ENCODE results near the gene PCDHGB3. TPM values are rescaled to one million over a fixed set of nuclear protein-coding genes. Genes with fewer than 3 reads are reported as not detected.
"Not testable (repeated sequence)": the region's sequence is repeated elsewhere in the genome, so short reads cannot be mapped to it uniquely, and the experiment has no call there.

The PCDHGB3 gene
- total RNA-seq, 1 experiment from 2014 or later: 1.2 TPM

DNA sequence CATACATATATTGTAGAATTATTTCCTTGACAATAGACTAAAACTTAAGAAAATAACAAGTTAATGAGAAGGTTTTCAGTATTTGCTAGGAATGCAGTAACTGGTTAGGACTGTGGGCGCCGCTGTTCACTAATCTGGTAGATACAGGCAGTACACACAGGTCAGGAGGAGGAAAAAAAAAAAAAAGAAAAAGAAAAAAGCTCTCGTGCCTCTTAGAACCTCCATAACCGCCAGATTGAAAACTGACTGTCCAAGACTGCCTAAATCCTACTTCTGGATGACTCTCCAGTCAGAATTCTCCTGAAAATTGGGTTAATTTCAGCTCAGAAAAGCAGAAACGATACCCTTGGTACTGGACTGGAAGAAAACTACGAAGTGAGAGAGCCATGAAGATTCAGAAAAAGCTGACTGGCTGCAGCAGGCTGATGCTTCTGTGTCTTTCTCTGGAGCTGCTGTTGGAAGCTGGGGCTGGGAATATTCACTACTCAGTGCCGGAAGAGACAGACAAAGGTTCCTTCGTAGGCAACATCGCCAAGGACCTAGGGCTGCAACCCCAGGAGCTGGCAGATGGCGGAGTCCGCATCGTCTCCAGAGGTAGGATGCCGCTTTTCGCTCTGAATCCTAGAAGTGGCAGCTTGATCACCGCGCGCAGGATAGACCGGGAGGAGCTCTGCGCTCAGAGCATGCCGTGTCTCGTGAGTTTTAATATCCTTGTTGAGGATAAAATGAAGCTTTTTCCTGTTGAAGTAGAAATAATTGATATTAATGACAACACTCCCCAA, 39.6 kb upstream of the PCDHGB3 start, which contains the start of gene PCDHGA1:
Gene PCDHGA1 (plus strand): TSS at position 216 of the 782 bp plus-strand sequence.
- CTCF ChIA-PET: interaction anchor here (0.9 to 1.8 kb wide), 2 partner anchors 10 to 234 kb away, joined by 3 to 5 read pairs; partner anchors contain the start of gene TAF7
- DNase-seq: no peak
- H3K27ac Mint-ChIP-seq (ENCODE audit: unreplicated experiment): no peak within 1 kb of the TSS
- peaks cover 8% of the 10 kb centered on the region for H3K9me3 Mint-ChIP-seq (ENCODE audit: low read depth, unreplicated experiment)
- H3K4me3 Mint-ChIP-seq (ENCODE audit: low read depth, unreplicated experiment): no peak within 1 kb of the TSS
- no peaks in the 10 kb centered on the region for H3K36me3 Mint-ChIP-seq (ENCODE audit: insufficient read depth, unreplicated experiment)
- H3K4me1 Mint-ChIP-seq (ENCODE audit: low read depth, unreplicated experiment): no peaks in the 10 kb centered on the region
- no peaks in the 10 kb centered on the region for H3K27me3 Mint-ChIP-seq (ENCODE audit: unreplicated experiment)
- intact Hi-C loops (cut with micrococcal nuclease; ENCODE audit: unreplicated experiment): no loop called here
- no TSS peak for BruUV-seq (replicated peaks)
- TF ChIP-seq, protein P1, sequence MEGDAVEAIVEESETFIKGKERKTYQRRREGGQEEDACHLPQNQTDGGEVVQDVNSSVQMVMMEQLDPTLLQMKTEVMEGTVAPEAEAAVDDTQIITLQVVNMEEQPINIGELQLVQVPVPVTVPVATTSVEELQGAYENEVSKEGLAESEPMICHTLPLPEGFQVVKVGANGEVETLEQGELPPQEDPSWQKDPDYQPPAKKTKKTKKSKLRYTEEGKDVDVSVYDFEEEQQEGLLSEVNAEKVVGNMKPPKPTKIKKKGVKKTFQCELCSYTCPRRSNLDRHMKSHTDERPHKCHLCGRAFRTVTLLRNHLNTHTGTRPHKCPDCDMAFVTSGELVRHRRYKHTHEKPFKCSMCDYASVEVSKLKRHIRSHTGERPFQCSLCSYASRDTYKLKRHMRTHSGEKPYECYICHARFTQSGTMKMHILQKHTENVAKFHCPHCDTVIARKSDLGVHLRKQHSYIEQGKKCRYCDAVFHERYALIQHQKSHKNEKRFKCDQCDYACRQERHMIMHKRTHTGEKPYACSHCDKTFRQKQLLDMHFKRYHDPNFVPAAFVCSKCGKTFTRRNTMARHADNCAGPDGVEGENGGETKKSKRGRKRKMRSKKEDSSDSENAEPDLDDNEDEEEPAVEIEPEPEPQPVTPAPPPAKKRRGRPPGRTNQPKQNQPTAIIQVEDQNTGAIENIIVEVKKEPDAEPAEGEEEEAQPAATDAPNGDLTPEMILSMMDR (IDR thresholded peaks at IDR 0.05; ENCODE audit: unreplicated experiment): no peak

DNA sequence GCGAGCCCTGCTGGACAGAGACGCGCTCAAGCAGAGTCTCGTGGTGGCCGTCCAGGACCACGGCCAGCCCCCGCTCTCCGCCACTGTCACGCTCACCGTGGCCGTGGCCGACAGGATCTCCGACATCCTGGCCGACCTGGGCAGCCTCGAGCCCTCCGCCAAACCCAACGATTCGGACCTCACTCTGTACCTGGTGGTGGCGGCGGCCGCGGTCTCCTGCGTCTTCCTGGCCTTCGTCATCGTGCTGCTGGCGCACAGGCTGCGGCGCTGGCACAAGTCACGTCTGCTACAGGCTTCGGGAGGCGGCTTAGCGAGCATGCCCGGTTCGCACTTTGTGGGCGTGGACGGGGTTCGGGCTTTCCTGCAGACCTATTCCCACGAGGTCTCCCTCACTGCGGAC, 37.5 kb upstream of the PCDHGB3 start:
- H3K36me3 Mint-ChIP-seq (ENCODE audit: insufficient read depth, unreplicated experiment); CTCF ChIA-PET; intact Hi-C loops (cut with micrococcal nuclease; ENCODE audit: unreplicated experiment); H3K27ac Mint-ChIP-seq (ENCODE audit: unreplicated experiment); DNase-seq; H3K4me1 Mint-ChIP-seq (ENCODE audit: low read depth, unreplicated experiment); H3K27me3 Mint-ChIP-seq (ENCODE audit: unreplicated experiment); H3K4me3 Mint-ChIP-seq (ENCODE audit: low read depth, unreplicated experiment); BruUV-seq (replicated peaks): not testable (repeated sequence)
- peaks cover 12% of the 10 kb centered on the region for H3K9me3 Mint-ChIP-seq (ENCODE audit: low read depth, unreplicated experiment)

- Mint-ChIP-seq H3K4me1 (ENCODE audit: low read depth, unreplicated experiment) (no peaks in the 10 kb centered on the region), H3K27ac (ENCODE audit: unreplicated experiment) (no peak within 1 kb of the TSS), H3K9me3 (ENCODE audit: low read depth, unreplicated experiment) (peaks cover 23% of the 10 kb centered on the region), H3K27me3 (ENCODE audit: unreplicated experiment) (no peaks in the 10 kb centered on the region), H3K36me3 (ENCODE audit: insufficient read depth, unreplicated experiment) (no peaks in the 10 kb centered on the region), H3K4me3 (ENCODE audit: low read depth, unreplicated experiment) (no peak within 1 kb of the TSS)
- BruUV-seq (replicated peaks): no TSS peak
- DNase-seq: no peak
- CTCF ChIA-PET: interaction anchor here (0.6 kb wide), 1 partner anchor 10 kb away, joined by 3 read pairs; no protein-coding TSS in a partner anchor
- TF ChIP-seq, protein P1 (IDR thresholded peaks at IDR 0.05; ENCODE audit: unreplicated experiment): no peak
- intact Hi-C loops (cut with micrococcal nuclease; ENCODE audit: unreplicated experiment): no loop called here
These were observed 31.3 kb upstream of the PCDHGB3 start, which contains the start of gene PCDHGA2 for GRCh38 chr5:141338538-141339306. Gene PCDHGA2, plus strand, starts transcription at chr5:141338760.

DNA sequence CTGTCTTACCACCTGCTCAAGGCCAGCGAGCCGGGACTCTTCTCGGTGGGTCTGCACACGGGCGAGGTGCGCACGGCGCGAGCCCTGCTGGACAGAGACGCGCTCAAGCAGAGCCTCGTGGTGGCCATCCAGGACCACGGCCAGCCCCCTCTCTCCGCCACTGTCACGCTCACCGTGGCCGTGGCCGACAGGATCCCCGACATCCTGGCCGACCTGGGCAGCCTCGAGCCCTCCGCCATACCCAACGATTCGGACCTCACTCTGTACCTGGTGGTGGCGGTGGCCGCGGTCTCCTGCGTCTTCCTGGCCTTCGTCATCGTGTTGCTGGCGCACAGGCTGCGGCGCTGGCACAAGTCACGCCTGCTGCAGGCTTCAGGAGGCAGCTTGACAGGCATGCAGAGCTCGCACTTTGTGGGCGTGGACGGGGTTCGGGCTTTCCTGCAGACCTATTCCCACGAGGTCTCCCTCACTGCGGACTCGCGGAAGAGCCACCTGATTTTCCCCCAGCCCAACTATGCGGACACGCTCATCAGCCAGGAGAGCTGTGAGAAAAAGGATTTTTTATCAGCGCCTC, 29.2 kb upstream of the PCDHGB3 start:
- H3K4me3 Mint-ChIP-seq (ENCODE audit: low read depth, unreplicated experiment); BruUV-seq (replicated peaks); H3K36me3 Mint-ChIP-seq (ENCODE audit: insufficient read depth, unreplicated experiment); H3K27me3 Mint-ChIP-seq (ENCODE audit: unreplicated experiment); H3K27ac Mint-ChIP-seq (ENCODE audit: unreplicated experiment); intact Hi-C loops (cut with micrococcal nuclease; ENCODE audit: unreplicated experiment); CTCF ChIA-PET; H3K4me1 Mint-ChIP-seq (ENCODE audit: low read depth, unreplicated experiment); DNase-seq: not testable (repeated sequence)
- peaks cover 27% of the 10 kb centered on the region for H3K9me3 Mint-ChIP-seq (ENCODE audit: low read depth, unreplicated experiment)

DNA sequence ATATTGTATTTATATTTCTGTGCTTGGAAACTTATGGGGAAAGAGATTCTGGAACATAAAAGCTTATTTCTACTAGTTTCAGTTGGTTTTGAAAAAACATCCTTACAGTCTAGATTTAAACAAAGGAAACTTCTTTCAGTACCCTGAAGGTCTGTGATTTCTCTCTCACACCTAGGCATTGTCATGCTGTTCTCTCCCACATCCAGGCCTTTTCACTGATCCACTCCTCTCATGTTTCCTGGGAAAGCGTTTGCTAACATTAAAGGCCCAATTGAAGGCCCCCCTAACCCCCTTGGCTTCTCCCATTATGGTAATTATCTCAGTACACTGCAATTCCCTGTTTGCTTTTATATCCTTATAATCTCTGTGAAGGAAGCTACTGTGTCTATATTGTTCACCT, 27.3 kb upstream of the PCDHGB3 start:
- BruUV-seq (replicated peaks): no TSS peak
- no peaks in the 10 kb centered on the region for H3K36me3 Mint-ChIP-seq (ENCODE audit: insufficient read depth, unreplicated experiment)
- peaks cover 27% of the 10 kb centered on the region for H3K9me3 Mint-ChIP-seq (ENCODE audit: low read depth, unreplicated experiment)
- H3K4me1 Mint-ChIP-seq (ENCODE audit: low read depth, unreplicated experiment): no peaks in the 10 kb centered on the region
- CTCF ChIA-PET: no interaction called here
- H3K27me3 Mint-ChIP-seq (ENCODE audit: unreplicated experiment): no peaks in the 10 kb centered on the region
- intact Hi-C loops (cut with micrococcal nuclease; ENCODE audit: unreplicated experiment): no loop called here
- TF ChIP-seq, protein P1 (IDR thresholded peaks at IDR 0.05; ENCODE audit: unreplicated experiment): no peak
- DNase-seq: no peak
- H3K4me3 Mint-ChIP-seq (ENCODE audit: low read depth, unreplicated experiment): no peak overlapping the region
- H3K27ac Mint-ChIP-seq (ENCODE audit: unreplicated experiment): no peak overlapping the region

Measured in Calu3 (cell line).